ENCODE data around the gene ARIH1.

The ARIH1 gene

DNA sequence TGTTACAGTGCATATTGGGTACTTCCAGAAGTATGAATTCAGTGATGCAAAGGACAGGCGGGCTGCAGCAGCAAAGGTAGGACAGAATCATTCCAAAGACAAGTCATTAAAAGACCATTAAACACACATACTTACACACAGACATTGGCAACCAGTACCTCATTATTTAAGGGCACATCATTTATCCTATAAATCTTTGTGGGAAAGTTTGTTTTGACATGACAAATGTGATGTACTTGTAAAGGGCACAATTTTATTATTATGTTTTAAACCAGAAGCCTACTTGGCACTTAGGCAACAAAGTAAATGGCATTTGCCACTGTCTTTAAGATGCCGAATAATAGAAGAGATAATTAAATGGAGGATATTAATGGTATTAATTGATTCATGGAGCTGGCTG is 22.7 kb downstream of the ARIH1 start:
- TF ChIP-seq ZNF274 (IDR thresholded peaks at IDR 0.05; ENCODE audit: low read depth, low read length): no peak
- H3K4me3 ChIP-seq (ENCODE audit: low read length): no peak overlapping the region

DNA sequence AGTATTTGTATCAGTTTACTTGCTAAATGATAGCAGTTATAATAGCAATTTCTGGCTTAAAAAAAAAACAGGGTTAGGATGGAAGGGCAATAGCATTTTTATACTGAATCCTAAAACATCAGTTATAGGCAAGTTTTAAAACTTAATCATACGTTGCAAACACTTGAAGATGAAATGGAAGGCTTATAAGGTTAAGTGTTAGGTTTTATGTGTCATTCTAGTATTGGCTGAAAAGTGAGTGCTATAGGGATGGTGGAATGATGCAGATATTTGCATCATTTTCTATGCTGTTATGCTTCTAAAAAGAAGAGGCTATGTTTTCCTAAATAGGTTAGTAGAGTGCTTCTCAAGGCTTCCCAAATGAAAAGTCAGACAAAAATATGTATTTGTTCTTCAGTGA is 23.3 kb downstream of the ARIH1 start:
- H3K4me3 ChIP-seq (ENCODE audit: low read length): no peak overlapping the region
- TF ChIP-seq ZNF274 (IDR thresholded peaks at IDR 0.05; ENCODE audit: low read depth, low read length): no peak

DNA sequence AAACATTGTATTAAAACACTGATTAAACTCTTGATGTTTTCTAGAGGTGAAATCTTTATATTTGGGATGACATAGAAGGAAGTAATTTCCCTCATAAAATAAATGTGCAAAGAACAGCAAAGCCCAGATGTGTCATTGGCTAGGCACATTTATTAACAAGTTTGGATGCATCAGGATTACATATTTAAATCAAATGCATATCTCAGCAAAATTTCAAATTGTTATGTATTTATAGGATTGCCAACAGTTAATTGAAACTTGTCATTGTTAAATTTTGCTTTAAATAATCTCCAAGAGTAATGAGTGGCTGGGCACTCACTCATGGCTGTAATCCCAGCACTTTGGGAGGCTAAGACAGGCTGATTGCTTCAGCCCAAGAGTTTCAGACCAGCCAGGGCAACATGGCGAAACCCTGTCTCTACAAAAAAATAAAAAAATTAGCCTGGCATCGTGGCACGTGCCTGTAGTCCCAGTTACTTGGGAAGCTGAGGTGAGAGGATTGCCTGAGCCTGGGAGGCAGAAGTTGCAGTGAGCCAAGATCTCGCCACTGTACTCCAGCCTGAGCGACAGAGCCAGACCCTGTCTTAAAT is 28.2 kb downstream of the ARIH1 start:
- no peak overlapping the region for H3K4me3 ChIP-seq (ENCODE audit: low read length)
- no peak for TF ChIP-seq ZNF274 (IDR thresholded peaks at IDR 0.05; ENCODE audit: low read depth, low read length)

DNA sequence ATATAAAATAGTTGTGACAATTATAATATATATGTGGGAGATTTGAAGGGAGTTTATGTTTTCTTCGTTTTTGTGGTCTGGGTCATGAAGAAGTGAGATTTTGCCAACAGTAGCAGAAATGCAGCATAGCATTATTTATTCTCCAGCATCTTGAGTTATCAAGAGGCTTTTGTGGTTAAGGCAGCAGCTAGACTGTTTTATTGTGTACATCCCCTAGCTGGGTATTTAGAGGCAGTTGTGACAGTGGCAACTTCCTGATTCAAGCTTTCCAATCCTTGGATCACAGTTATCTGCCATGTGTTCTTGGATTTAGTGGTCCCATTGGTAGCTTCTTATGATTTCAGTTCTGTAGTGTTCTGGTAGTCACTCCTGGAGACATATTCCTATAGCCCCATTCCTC is 29.0 kb downstream of the ARIH1 start:
- TF ChIP-seq ZNF274 (IDR thresholded peaks at IDR 0.05; ENCODE audit: low read depth, low read length): no peak
- H3K4me3 ChIP-seq (ENCODE audit: low read length): no peak overlapping the region

DNA sequence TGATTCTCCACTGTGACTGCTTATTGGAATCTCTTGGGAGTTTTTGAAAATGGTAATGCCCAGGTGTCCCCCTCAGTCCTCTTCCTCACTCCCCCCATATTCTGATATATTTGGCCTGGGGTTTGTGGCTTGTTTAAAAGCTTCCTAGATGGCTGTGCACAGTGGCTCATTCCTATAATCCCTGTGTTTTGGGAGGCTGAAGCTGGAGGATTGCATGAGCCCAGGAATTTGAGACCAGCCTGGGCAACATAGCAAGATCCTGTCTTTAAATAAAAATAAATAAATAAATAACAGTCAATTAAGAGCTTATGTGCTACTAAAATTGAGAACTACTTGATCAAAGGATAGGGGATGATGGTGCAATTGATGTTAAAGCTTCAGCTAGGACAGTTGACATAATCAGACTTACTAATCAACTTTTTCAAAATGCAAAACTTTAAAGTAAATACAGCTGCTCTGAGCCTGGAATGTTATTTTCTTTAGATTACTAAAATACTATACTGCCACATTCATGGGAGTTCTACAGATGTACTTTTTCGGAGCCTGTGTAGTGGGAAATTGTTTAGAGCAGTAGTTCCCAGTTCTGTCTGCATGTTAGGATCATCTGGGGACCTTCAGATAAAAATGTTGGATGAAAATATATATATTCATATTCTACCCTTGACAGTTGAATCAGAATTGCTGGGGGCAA is 33.4 kb downstream of the ARIH1 start:
- no peak overlapping the region for H3K4me3 ChIP-seq (ENCODE audit: low read length)
- no peak for TF ChIP-seq ZNF274 (IDR thresholded peaks at IDR 0.05; ENCODE audit: low read depth, low read length)

DNA sequence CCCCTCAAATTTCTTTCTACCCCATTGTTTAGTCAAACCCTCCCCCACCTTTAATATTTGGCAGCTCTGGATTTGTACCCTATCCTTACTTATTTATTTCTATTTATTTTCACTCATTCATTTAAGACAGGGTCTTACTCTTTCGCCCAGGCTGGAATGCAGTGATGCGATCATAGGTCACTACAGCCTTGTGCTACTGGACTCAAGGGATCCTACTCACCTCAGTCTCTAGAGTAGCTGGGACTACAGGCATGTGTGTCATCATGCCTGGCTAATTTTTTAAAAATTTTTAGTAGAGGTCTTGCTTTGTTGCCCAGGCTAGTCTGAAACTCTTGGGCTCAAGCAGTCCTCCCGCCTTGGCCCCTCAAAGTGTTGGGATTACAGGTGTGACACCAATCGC is 35.4 kb downstream of the ARIH1 start:
- H3K4me3 ChIP-seq (ENCODE audit: low read length): no peak overlapping the region
- no peak for TF ChIP-seq ZNF274 (IDR thresholded peaks at IDR 0.05; ENCODE audit: low read depth, low read length)

DNA sequence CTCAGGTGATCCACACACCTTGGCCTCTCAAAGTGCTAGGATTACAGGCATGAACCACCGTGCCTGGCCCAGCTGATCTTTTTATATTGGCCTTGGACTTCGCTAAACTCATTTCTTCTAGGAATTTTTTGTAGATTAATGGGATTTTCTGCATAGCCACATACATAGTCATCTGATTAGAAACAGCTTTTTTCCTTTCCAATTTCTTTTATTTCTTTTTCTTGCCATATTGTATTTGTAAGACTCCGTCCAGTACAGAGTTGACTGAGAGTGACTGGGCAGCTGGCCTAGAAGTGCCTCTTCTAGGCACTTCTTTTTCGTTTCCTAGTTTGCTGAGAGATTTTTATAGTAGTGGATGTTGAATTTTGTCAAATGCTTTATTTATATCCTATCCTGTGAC is 37.4 kb downstream of the ARIH1 start:
- TF ChIP-seq ZNF274 (IDR thresholded peaks at IDR 0.05; ENCODE audit: low read depth, low read length): no peak
- no peak overlapping the region for H3K4me3 ChIP-seq (ENCODE audit: low read length)

DNA sequence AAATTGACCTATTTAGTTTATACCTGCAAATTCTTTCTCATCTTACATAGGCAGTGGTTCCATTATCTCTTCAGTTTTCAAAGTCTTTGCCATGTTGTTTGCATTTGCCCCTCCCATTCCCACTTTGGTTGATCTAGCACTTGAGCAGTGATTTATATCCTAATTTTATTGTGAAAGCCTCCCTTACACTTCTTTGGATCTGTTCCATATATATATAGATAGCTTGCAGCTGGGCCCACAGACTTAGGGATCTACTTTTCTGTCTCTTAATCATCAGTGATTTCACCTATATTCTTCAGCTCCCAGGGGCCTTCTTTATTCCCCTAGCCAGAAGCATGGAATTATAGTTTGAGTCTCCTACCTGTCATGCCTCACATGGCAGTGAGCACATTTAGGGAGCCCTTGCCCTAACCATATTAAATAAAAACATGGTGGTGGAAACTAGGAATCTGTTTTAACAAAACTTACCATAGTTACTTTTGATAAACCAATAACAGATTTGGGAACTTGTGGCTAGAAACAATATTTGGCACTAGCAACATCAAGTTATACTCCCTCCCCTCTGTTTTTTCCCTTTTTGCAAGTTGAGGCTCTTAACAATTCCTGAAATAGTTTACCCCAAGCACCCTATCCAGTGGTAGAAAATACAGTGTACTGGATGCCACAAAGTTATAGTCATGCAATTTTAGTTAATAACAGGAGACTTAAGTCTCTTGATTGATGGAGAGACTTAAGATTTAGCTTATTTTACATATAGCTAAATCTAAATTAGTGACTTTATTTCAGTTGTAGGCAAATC is 41.7 kb downstream of the ARIH1 start:
- TF ChIP-seq ZNF274 (IDR thresholded peaks at IDR 0.05; ENCODE audit: low read depth, low read length): no peak
- no peak overlapping the region for H3K4me3 ChIP-seq (ENCODE audit: low read length)

DNA sequence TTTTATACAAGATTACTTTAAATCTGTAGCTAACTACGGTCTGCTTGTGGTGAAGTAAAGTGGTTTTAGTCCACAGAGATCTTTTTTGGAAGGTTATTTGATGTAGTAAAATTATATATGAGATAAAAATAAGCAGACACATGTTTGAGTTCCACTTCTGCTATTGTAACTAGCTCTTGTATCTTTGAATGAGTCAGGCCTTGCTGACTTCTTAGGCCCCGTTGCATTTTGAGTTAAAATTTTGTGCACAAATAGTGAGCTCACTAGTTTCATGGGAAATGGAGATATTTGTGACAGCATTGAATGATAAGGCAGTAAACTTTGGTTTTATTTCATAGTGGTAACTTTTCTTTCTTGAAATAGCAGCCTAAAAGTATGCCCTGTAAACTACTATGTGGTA is 42.6 kb downstream of the ARIH1 start:
- H3K4me3 ChIP-seq (ENCODE audit: low read length): no peak overlapping the region
- no peak for TF ChIP-seq ZNF274 (IDR thresholded peaks at IDR 0.05; ENCODE audit: low read depth, low read length)

DNA sequence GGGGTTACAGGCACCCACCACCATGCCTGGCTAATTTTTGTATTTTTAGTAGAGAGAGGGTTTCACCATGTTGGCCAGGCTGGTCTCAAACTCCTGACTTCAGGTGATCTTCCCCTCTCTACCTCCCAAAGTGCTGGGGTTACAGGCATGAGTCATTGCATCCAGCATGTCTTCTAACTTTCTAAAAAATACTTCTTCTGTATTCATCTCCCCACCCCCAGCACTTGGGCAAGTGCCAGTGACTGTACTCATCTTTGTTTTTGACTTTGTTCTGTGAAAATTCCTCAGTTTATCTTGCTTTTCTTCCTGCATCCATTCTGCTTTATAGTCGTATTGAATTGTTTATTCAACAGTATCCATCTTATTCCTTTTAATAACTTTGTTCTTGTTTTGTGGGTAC is 47.6 kb downstream of the ARIH1 start:
- no peak for TF ChIP-seq ZNF274 (IDR thresholded peaks at IDR 0.05; ENCODE audit: low read depth, low read length)
- H3K4me3 ChIP-seq (ENCODE audit: low read length): no peak overlapping the region

DNA sequence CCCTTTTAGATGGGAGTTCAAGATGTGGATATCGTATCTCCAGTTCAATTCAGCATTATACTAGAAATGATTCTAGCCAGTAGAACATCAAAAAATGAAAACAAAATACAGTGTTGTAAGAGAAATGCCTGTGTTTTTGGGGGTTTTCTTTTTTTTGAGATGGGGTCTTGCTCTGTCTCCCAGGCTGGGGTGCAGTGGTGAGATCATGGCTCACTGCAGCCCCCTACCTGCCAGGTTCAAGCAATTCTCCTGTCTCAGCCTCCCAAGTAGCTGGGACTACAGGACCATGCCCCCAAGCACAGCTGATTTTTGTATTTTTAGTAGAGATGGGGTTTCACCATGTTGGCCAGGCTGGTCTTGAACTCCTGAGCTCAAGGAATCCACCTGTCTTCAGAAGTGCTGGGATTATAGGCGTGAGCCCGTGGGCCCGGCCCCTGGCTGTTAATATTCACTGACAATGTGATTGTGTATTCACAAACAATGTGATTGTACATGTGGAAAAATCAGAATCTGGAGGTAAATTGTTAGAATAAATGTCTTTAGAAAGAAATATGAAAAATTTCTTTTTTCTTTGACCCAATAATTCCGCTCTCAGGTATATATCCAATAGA is 59.0 kb downstream of the ARIH1 start:
- no peak overlapping the region for H3K4me3 ChIP-seq (ENCODE audit: low read length)
- TF ChIP-seq ZNF274 (IDR thresholded peaks at IDR 0.05; ENCODE audit: low read depth, low read length): no peak

DNA sequence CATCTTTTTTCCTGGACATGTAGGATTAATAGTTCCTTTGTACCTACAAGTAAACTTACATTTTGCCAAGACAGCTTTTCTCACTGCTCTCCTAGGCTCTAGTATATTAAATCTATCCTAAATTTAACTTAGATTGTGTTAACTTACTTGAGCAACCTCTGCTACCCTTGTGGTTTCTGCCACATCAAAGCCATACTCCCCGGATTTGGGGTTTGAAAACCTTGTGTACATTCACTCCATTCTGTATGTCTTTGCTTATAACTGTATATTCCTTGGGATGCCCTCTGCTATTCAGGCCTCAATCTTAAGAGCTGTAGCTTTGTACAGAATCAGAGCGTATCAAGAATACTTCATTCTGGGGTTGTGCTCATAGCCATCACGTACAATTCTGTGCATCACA is 60.4 kb downstream of the ARIH1 start:
- H3K4me3 ChIP-seq (ENCODE audit: low read length): no peak overlapping the region
- no peak for TF ChIP-seq ZNF274 (IDR thresholded peaks at IDR 0.05; ENCODE audit: low read depth, low read length)

DNA sequence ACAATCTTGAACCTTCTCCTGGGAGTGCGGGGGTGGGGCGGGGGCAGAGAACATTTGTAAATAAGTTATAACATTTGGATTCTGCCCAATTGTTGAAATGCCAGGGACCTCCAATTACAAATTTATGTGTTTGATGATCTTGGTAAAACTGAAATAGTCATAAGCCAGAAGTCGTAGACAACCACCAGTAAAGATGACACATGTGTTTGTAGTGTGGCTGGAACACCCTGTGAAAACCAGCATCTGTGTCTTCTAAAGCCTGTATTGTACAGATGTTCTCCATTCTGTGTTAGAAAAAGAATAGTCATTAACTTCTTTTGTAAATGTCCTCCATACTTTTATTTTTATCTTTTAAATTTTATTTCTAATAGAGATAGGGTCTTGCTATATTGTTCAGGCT is 61.8 kb downstream of the ARIH1 start:
- H3K4me3 ChIP-seq (ENCODE audit: low read length): no peak overlapping the region
- TF ChIP-seq ZNF274 (IDR thresholded peaks at IDR 0.05; ENCODE audit: low read depth, low read length): no peak

DNA sequence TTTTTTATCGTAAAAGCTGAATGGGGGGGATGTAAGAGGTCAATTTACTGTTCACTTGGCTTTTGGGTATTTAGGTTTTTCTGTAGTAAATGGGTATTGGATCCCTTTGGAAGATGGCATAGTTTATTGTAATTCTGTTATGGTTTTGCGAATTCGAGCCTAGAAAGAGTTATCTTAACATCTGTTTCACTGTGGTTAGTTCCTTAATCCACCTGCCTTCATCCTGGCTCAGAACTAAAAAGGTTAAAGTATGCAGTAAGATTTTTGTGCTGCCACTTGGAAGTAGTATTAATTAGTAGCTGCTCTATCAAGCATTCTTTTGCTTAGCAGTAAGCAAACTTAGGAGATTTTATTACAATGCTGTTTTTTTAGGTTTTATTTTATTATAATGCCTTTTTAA is 62.4 kb downstream of the ARIH1 start:
- TF ChIP-seq ZNF274 (IDR thresholded peaks at IDR 0.05; ENCODE audit: low read depth, low read length): no peak
- H3K4me3 ChIP-seq (ENCODE audit: low read length): no peak overlapping the region

DNA sequence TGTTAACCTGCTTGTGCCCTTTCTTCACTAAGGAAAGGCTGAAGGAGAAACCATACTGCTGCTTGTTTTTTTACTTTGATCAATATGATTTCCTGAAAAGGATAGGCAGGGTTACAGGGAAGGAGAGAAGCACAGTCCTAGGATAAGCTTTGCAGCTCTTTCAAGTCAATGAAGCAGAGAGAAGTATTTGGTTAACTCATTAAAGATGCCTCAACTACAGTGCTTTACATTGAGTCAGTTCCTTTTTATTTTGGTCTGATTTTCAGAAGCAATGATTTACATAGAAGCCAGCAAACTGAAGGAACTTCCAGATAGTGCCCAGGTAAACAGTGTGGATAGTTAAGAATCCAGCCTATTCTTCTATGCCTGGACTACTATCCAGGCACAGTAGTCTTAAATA is 64.8 kb downstream of the ARIH1 start:
- H3K4me3 ChIP-seq (ENCODE audit: low read length): no peak overlapping the region
- TF ChIP-seq ZNF274 (IDR thresholded peaks at IDR 0.05; ENCODE audit: low read depth, low read length): no peak
